Measurements from ENCODE around the gene TRPM6.

DNA sequence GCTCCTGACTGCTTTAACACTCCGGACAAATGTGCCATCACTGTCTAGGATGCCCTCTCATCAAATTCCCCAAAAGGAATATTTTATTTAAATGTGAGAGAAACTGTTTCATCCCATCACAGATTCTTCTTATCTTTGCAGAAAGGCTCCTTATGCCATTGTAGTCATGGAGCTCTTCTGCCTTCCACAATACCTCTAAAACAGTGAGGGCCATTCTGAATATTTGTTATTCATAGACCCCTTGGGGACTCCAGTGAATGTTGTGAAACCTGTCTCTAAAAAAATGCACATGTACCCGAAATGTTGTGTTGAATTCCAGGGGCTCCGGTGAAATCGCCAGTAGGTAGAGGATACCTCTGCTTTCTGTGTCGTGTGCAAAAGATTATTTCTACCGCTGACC, 213.6 kb downstream of the TRPM6 start:
- TF ChIP-seq, protein P1, sequence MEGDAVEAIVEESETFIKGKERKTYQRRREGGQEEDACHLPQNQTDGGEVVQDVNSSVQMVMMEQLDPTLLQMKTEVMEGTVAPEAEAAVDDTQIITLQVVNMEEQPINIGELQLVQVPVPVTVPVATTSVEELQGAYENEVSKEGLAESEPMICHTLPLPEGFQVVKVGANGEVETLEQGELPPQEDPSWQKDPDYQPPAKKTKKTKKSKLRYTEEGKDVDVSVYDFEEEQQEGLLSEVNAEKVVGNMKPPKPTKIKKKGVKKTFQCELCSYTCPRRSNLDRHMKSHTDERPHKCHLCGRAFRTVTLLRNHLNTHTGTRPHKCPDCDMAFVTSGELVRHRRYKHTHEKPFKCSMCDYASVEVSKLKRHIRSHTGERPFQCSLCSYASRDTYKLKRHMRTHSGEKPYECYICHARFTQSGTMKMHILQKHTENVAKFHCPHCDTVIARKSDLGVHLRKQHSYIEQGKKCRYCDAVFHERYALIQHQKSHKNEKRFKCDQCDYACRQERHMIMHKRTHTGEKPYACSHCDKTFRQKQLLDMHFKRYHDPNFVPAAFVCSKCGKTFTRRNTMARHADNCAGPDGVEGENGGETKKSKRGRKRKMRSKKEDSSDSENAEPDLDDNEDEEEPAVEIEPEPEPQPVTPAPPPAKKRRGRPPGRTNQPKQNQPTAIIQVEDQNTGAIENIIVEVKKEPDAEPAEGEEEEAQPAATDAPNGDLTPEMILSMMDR (IDR thresholded peaks at IDR 0.05; ENCODE audit: low read length), result no peak
- TF ChIP-seq EZH2phosphoT487 (IDR thresholded peaks at IDR 0.05; ENCODE audit: low read length) (no peak), EZH2 (optimal IDR thresholded peaks at IDR 0.05; ENCODE audit: low read depth, low read length) (no peak)
